ENCODE measurements around the gene ZG16. TPM values are rescaled to one million over a fixed set of nuclear protein-coding genes. Genes with fewer than 3 reads are reported as not detected.

Gene ZG16
- total RNA-seq, 1 donor from 2014 or later = not detected

- no peak for TF ChIP-seq CTCF (IDR thresholded peaks at IDR 0.05)
- Histone ChIP-seq H3K4me1 (peaks cover 34% of the 10 kb centered on the region), H3K27ac (peak overlapping the region; percentile 97), H3K9me3 (no peaks in the 10 kb centered on the region), H3K27me3 (ENCODE audit: low read depth) (no peaks in the 10 kb centered on the region), H3K36me3 (peaks cover 18% of the 10 kb centered on the region), H3K4me3 (peak overlapping the region; percentile 97)
- DNase-seq (peak; percentile 81), ATAC-seq (peak; percentile 13 to 14)
- intact Hi-C loops (cut with DNase I) = no loop called here
These were observed 26.6 kb downstream of the ZG16 start for GRCh38 chr16:29804455-29805231.

- H3K27me3 ChIP-seq (ENCODE audit: low read depth) = no peaks in the 10 kb centered on the region
- H3K4me1 ChIP-seq = peaks cover 42% of the 10 kb centered on the region
- intact Hi-C loops (cut with DNase I) = no loop called here
- ATAC-seq = peak; percentile 90 to 95
- DNase-seq = peak; percentile 99
- peaks cover 21% of the 10 kb centered on the region for H3K36me3 ChIP-seq
- peak overlapping the region; percentile 97 for H3K4me3 ChIP-seq
- H3K27ac ChIP-seq = peak overlapping the region; percentile 97
- H3K9me3 ChIP-seq = no peaks in the 10 kb centered on the region
- TF ChIP-seq CTCF (IDR thresholded peaks at IDR 0.05) = no peak
These were observed 27.4 kb downstream of the ZG16 start for GRCh38 chr16:29805232-29806098.

GRCh38 chr16:29806099-29806579, 28.1 kb downstream of the ZG16 start, which contains the start of gene MAZ:
MAZ (plus strand) TSS chr16:29806529; CDS start chr16:29806702, 173 bp downstream.
- H3K4me1 ChIP-seq = peaks cover 49% of the 10 kb centered on the region
- intact Hi-C loops (cut with DNase I) = no loop called here
- ATAC-seq (peak; percentile 1 to 23), DNase-seq (no peak)
- peak within 1 kb of the TSS; percentile 97 for H3K27ac ChIP-seq
- no peaks in the 10 kb centered on the region for H3K27me3 ChIP-seq (ENCODE audit: low read depth)
- TF ChIP-seq CTCF (IDR thresholded peaks at IDR 0.05) = no peak
- H3K4me3 ChIP-seq = peak within 1 kb of the TSS; percentile 97
- H3K36me3 ChIP-seq = peaks cover 21% of the 10 kb centered on the region
- H3K9me3 ChIP-seq = no peaks in the 10 kb centered on the region

- no peak for TF ChIP-seq CTCF (IDR thresholded peaks at IDR 0.05)
- peaks cover 53% of the 10 kb centered on the region for H3K4me1 ChIP-seq
- no peak for ATAC-seq
These were observed 28.8 kb downstream of the ZG16 start for GRCh38 chr16:29806641-29807425.

More at GRCh38 chr16:29806641-29807425, 28.8 kb downstream of the ZG16 start:
- Histone ChIP-seq H3K36me3 (peaks cover 21% of the 10 kb centered on the region), H3K4me3 (peak overlapping the region; percentile 69), H3K9me3 (no peaks in the 10 kb centered on the region), H3K27ac (peak overlapping the region; percentile 86), H3K27me3 (ENCODE audit: low read depth) (no peaks in the 10 kb centered on the region)
- peak; percentile 78 for DNase-seq
- intact Hi-C loops (cut with DNase I) = no loop called here
